Tibial nerve (tissue), 3 donors: ENCODE measurements around the gene IVD.

Experiments used
- CTCF ChIP-seq, 5 experiments: fragments of 200-600 bp in 3 of 5; fragments of 450-650 bp in 2 of 5; sonication (generic) in 3 of 5; IDR thresholded peaks; one replicate each; pipeline ENCODE4 v1.5.1; 2016 to 2019; ENCODE audit warnings: antibody characterized with exemption in 5 of 5, mild to moderate bottlenecking in 3 of 5, moderate library complexity in 2 of 5
- POLR2A ChIP-seq, 2 donors: fragments of 450-650 bp; IDR thresholded peaks; one replicate each; pipeline ENCODE4 v1.6.1; 2017; ENCODE audit warnings: antibody characterized with exemption in 2 of 2, mild to moderate bottlenecking in 2 of 2, moderate library complexity in 2 of 2

- TF ChIP-seq CTCF (IDR thresholded peaks at IDR 0.05) (no peak), POLR2A (IDR thresholded peaks at IDR 0.05) (no peak)
These were observed 12.5 kb downstream of the IVD start for GRCh38 chr15:40418126-40418525.
